Measurements from ENCODE around the gene BCL11B.

BCL11B gene

DNA sequence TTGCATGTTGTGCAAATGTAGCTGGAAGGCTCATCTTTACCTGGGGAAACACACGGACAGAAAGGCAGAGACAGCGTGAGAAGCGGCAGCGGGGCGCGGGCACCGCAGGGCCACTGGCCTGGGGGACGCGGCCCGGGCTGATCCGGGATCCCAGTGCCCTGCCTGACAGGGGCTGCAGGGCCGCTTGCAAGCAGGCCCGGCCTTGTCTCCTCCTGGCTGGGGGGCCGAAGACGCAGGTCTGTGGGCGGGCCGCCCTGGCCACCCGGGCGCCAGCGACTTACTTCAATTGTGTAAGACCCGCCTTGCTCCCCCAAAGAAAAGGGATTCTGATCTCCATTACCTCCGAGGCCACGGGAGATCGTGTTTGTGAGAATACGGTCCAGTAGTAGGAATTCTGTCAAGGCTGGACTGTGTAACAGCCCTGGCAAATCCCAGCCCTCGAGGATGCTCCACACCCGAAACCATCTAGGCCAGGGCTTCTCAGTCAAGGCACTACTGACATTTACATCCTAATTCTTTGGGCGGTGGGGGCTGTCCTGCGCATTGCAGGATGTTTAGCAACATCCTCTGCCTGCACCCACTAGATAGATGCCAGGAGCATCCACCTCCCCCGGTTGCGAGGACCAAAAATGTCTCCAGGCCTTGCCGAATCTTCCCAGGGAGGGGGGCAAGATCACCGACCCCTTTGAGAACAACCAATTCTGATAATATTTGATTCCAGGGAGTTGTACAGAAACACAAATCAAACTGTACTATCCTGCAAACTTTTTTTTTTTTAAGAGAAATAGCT, 95.6 kb downstream of the BCL11B start:
- H3K4me3 ChIP-seq (ENCODE audit: low read length in 2 of 2) = no peak overlapping the region
- no peak overlapping the region for H3K9ac ChIP-seq (ENCODE audit: low read length in 2 of 2)
- no peak overlapping the region for H3K27ac ChIP-seq (ENCODE audit: low read length)
- H3K27me3 ChIP-seq (ENCODE audit: control insufficient read depth in 1 of 2, insufficient read depth in 2 of 2, low read length in 2 of 2) = no peaks in the 10 kb centered on the region
- H3K36me3 ChIP-seq (ENCODE audit: control insufficient read depth in 2 of 2, insufficient read depth in 2 of 2, low read length in 2 of 2) = no peaks in the 10 kb centered on the region
- H3K9me3 ChIP-seq (ENCODE audit: control insufficient read depth in 2 of 2, low read length in 2 of 2) = no peaks in the 10 kb centered on the region
- H3K4me1 ChIP-seq (ENCODE audit: control insufficient read depth, insufficient read depth, low read length) = peaks cover 3% of the 10 kb centered on the region

GRCh38 chr14:99175331-99176155, 96.5 kb downstream of the BCL11B start:
- no peaks in the 10 kb centered on the region for H3K36me3 ChIP-seq (ENCODE audit: control insufficient read depth in 2 of 2, insufficient read depth in 2 of 2, low read length in 2 of 2)

GRCh38 chr14:99174770-99175319, 97.2 kb downstream of the BCL11B start:
- Histone ChIP-seq H3K27me3 (ENCODE audit: control insufficient read depth in 1 of 2, insufficient read depth in 2 of 2, low read length in 2 of 2) (no peaks in the 10 kb centered on the region), H3K9ac (ENCODE audit: low read length in 2 of 2) (no peak overlapping the region), H3K4me3 (ENCODE audit: low read length in 2 of 2) (no peak overlapping the region), H3K27ac (ENCODE audit: low read length) (no peak overlapping the region), H3K4me1 (ENCODE audit: control insufficient read depth, insufficient read depth, low read length) (peaks cover 3% of the 10 kb centered on the region), H3K9me3 (ENCODE audit: control insufficient read depth in 2 of 2, low read length in 2 of 2) (no peaks in the 10 kb centered on the region), H3K36me3 (ENCODE audit: control insufficient read depth in 2 of 2, insufficient read depth in 2 of 2, low read length in 2 of 2) (no peaks in the 10 kb centered on the region)

More at GRCh38 chr14:99175331-99176155, 96.5 kb downstream of the BCL11B start:
- Histone ChIP-seq H3K4me3 (ENCODE audit: low read length in 2 of 2) (no peak overlapping the region), H3K9me3 (ENCODE audit: control insufficient read depth in 2 of 2, low read length in 2 of 2) (no peaks in the 10 kb centered on the region), H3K27ac (ENCODE audit: low read length) (no peak overlapping the region), H3K4me1 (ENCODE audit: control insufficient read depth, insufficient read depth, low read length) (peaks cover 3% of the 10 kb centered on the region), H3K9ac (ENCODE audit: low read length in 2 of 2) (no peak overlapping the region), H3K27me3 (ENCODE audit: control insufficient read depth in 1 of 2, insufficient read depth in 2 of 2, low read length in 2 of 2) (no peaks in the 10 kb centered on the region)

- Histone ChIP-seq H3K4me1 (ENCODE audit: control insufficient read depth, insufficient read depth, low read length) (peaks cover 3% of the 10 kb centered on the region), H3K9ac (ENCODE audit: low read length in 2 of 2) (no peak overlapping the region), H3K36me3 (ENCODE audit: control insufficient read depth in 2 of 2, insufficient read depth in 2 of 2, low read length in 2 of 2) (no peaks in the 10 kb centered on the region), H3K4me3 (ENCODE audit: low read length in 2 of 2) (no peak overlapping the region), H3K9me3 (ENCODE audit: control insufficient read depth in 2 of 2, low read length in 2 of 2) (no peaks in the 10 kb centered on the region), H3K27ac (ENCODE audit: low read length) (no peak overlapping the region), H3K27me3 (ENCODE audit: control insufficient read depth in 1 of 2, insufficient read depth in 2 of 2, low read length in 2 of 2) (no peaks in the 10 kb centered on the region)
Measured at GRCh38 chr14:99174081-99174769, 97.8 kb downstream of the BCL11B start.

GRCh38 chr14:99173506-99173905, 98.5 kb downstream of the BCL11B start:
- H3K27me3 ChIP-seq (ENCODE audit: control insufficient read depth in 1 of 2, insufficient read depth in 2 of 2, low read length in 2 of 2) = no peaks in the 10 kb centered on the region
- no peak overlapping the region for H3K9ac ChIP-seq (ENCODE audit: low read length in 2 of 2)
- H3K4me3 ChIP-seq (ENCODE audit: low read length in 2 of 2) = no peak overlapping the region
- H3K36me3 ChIP-seq (ENCODE audit: control insufficient read depth in 2 of 2, insufficient read depth in 2 of 2, low read length in 2 of 2) = no peaks in the 10 kb centered on the region
- peaks cover 3% of the 10 kb centered on the region for H3K4me1 ChIP-seq (ENCODE audit: control insufficient read depth, insufficient read depth, low read length)
- H3K9me3 ChIP-seq (ENCODE audit: control insufficient read depth in 2 of 2, low read length in 2 of 2) = no peaks in the 10 kb centered on the region
- H3K27ac ChIP-seq (ENCODE audit: low read length) = no peak overlapping the region

GRCh38 chr14:99173086-99173485, 98.9 kb downstream of the BCL11B start:
- H3K36me3 ChIP-seq (ENCODE audit: control insufficient read depth in 2 of 2, insufficient read depth in 2 of 2, low read length in 2 of 2) = no peaks in the 10 kb centered on the region
- H3K9ac ChIP-seq (ENCODE audit: low read length in 2 of 2) = no peak overlapping the region
- no peak overlapping the region for H3K4me3 ChIP-seq (ENCODE audit: low read length in 2 of 2)
- H3K9me3 ChIP-seq (ENCODE audit: control insufficient read depth in 2 of 2, low read length in 2 of 2) = no peaks in the 10 kb centered on the region
- H3K27ac ChIP-seq (ENCODE audit: low read length) = no peak overlapping the region
- peaks cover 0 to 3% of the 10 kb centered on the region in 2 donors for H3K27me3 ChIP-seq (ENCODE audit: control insufficient read depth in 1 of 2, insufficient read depth in 2 of 2, low read length in 2 of 2)
- peaks cover 3% of the 10 kb centered on the region for H3K4me1 ChIP-seq (ENCODE audit: control insufficient read depth, insufficient read depth, low read length)

DNA sequence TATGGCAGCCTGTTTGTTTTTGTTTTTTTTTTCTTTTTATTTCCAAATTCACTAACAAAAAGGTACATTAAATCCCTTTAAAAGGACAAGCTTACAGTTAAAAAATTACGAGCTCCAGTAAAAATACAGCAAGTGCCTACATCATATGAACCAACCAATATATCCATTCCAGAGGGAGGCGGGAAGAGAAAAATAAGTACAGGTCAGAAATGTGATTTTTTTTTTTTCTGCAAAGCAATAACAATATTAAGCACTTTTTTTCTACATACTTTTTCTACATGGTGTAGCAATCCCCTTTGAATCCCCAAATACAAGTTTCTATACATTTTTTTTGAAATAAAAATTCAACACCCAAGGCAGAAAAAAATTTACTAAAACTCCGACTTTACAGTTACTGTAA, 100.6 kb downstream of the BCL11B start:
- no peaks in the 10 kb centered on the region for H3K36me3 ChIP-seq (ENCODE audit: control insufficient read depth in 2 of 2, insufficient read depth in 2 of 2, low read length in 2 of 2)
- no peaks in the 10 kb centered on the region for H3K4me1 ChIP-seq (ENCODE audit: control insufficient read depth, insufficient read depth, low read length)
- H3K9ac ChIP-seq (ENCODE audit: low read length in 2 of 2) = no peak overlapping the region
- no peak overlapping the region for H3K4me3 ChIP-seq (ENCODE audit: low read length in 2 of 2)
- peaks cover 0 to 8% of the 10 kb centered on the region in 2 donors for H3K27me3 ChIP-seq (ENCODE audit: control insufficient read depth in 1 of 2, insufficient read depth in 2 of 2, low read length in 2 of 2)
- no peaks in the 10 kb centered on the region for H3K9me3 ChIP-seq (ENCODE audit: control insufficient read depth in 2 of 2, low read length in 2 of 2)
- H3K27ac ChIP-seq (ENCODE audit: low read length) = no peak overlapping the region

DNA sequence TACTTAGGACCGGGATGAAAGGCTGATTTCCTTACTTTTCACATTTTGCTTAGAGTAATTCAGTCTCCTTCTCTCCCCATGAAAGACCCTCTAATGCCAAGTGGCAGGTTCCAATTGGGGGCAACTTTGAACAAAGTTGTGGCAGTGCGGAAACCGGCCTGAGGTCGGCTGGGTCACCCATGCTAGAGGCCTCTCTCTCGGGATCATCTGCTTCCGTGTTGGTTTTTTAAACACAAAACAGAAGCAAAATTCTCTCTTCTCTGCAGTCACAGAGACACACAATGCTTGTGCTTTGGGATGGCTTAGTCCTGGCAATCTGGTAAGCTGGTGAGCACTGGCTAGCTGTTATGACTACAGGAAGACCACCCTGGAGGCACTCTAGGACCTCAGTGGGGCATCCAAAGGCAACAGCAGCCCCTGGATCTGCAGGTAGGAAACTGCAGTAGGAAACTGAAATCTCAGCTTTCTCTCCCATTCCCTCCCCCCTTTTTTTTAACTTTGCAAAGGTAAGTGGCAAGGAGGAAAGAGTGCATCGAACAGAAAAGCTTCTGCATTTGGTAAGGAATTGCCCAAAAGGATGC, 102.1 kb downstream of the BCL11B start:
- Histone ChIP-seq H3K4me3 (ENCODE audit: low read length in 2 of 2) (no peak overlapping the region), H3K27ac (ENCODE audit: low read length) (no peak overlapping the region), H3K27me3 (ENCODE audit: control insufficient read depth in 1 of 2, insufficient read depth in 2 of 2, low read length in 2 of 2) (peaks cover 0 to 8% of the 10 kb centered on the region in 2 donors), H3K9me3 (ENCODE audit: control insufficient read depth in 2 of 2, low read length in 2 of 2) (no peaks in the 10 kb centered on the region), H3K9ac (ENCODE audit: low read length in 2 of 2) (no peak overlapping the region), H3K4me1 (ENCODE audit: control insufficient read depth, insufficient read depth, low read length) (no peaks in the 10 kb centered on the region), H3K36me3 (ENCODE audit: control insufficient read depth in 2 of 2, insufficient read depth in 2 of 2, low read length in 2 of 2) (no peaks in the 10 kb centered on the region)

GRCh38 chr14:99168330-99168729, 103.7 kb downstream of the BCL11B start:
- Histone ChIP-seq H3K36me3 (ENCODE audit: control insufficient read depth in 2 of 2, insufficient read depth in 2 of 2, low read length in 2 of 2) (no peaks in the 10 kb centered on the region), H3K9me3 (ENCODE audit: control insufficient read depth in 2 of 2, low read length in 2 of 2) (no peaks in the 10 kb centered on the region), H3K4me1 (ENCODE audit: control insufficient read depth, insufficient read depth, low read length) (no peaks in the 10 kb centered on the region), H3K27ac (ENCODE audit: low read length) (no peak overlapping the region), H3K4me3 (ENCODE audit: low read length in 2 of 2) (no peak overlapping the region), H3K9ac (ENCODE audit: low read length in 2 of 2) (no peak overlapping the region), H3K27me3 (ENCODE audit: control insufficient read depth in 1 of 2, insufficient read depth in 2 of 2, low read length in 2 of 2) (peaks cover 0 to 8% of the 10 kb centered on the region in 2 donors)

GRCh38 chr14:99166506-99166905, 105.5 kb downstream of the BCL11B start:
- Histone ChIP-seq H3K27me3 (ENCODE audit: control insufficient read depth in 1 of 2, insufficient read depth in 2 of 2, low read length in 2 of 2) (peaks cover 0 to 8% of the 10 kb centered on the region in 2 donors), H3K9me3 (ENCODE audit: control insufficient read depth in 2 of 2, low read length in 2 of 2) (peaks cover 0 to 2% of the 10 kb centered on the region in 2 donors), H3K4me1 (ENCODE audit: control insufficient read depth, insufficient read depth, low read length) (no peaks in the 10 kb centered on the region), H3K9ac (ENCODE audit: low read length in 2 of 2) (no peak overlapping the region), H3K27ac (ENCODE audit: low read length) (no peak overlapping the region), H3K4me3 (ENCODE audit: low read length in 2 of 2) (no peak overlapping the region), H3K36me3 (ENCODE audit: control insufficient read depth in 2 of 2, insufficient read depth in 2 of 2, low read length in 2 of 2) (no peaks in the 10 kb centered on the region)

Data from stomach smooth muscle (tissue), 2 donors.